Gastroesophageal sphincter (tissue), 4 donors: ENCODE results near the gene TSPAN9. TPM values are rescaled to one million over a fixed set of nuclear protein-coding genes. Genes with fewer than 3 reads are reported as not detected.

Source experiments
- ATAC-seq: fragments of 150-250 bp; one replicate; pipeline ENCODE4 v1.9.1; 2016; ENCODE audit warnings: mild to moderate bottlenecking, moderate library complexity
- H3K27ac ChIP-seq, 4 donors: fragments of 200-600 bp; sonication (generic) in 3 of 4; 1 replicate in 3 of 4; 2 replicates in 1 of 4; pipeline ENCODE4 v1.5.1; 2016 to 2019
- H3K27me3 ChIP-seq: fragments of 200-600 bp; sonication (generic); one replicate; pipeline ENCODE4 v1.5.1; 2019
- H3K36me3 ChIP-seq, 2 donors: fragments of 200-600 bp; sonication (generic); one replicate each; pipeline ENCODE4 v1.5.1; 2019; ENCODE audit warnings: control low read depth in 1 of 2
- H3K4me1 ChIP-seq, 3 donors: fragments of 200-600 bp; sonication (generic); 1 replicate in 2 of 3; 2 replicates in 1 of 3; pipeline ENCODE4 v1.5.1; 2016 to 2019; ENCODE audit warnings: control low read depth in 2 of 3
- H3K4me3 ChIP-seq, 2 donors: fragments of 200-600 bp; sonication (generic); one replicate each; pipeline ENCODE4 v1.5.1; 2019; ENCODE audit warnings: mild to moderate bottlenecking in 1 of 2, moderate library complexity in 1 of 2
- H3K9me3 ChIP-seq, 3 donors: fragments of 200-600 bp; sonication (generic); one replicate each; pipeline ENCODE4 v1.5.1; 2017 to 2019; ENCODE audit warnings: control low read depth in 2 of 3
- EP300 ChIP-seq: sonication (generic); formaldehyde crosslinking; IDR thresholded peaks from one replicate; pipeline ENCODE4 v1.6.1; 2017; ENCODE audit warnings: antibody characterized with exemption, mild to moderate bottlenecking
- POLR2A ChIP-seq, 2 donors: fragments of 450-650 bp; IDR thresholded peaks; one replicate each; pipeline ENCODE4 v1.6.1; 2017; ENCODE audit warnings: antibody characterized with exemption in 2 of 2, mild to moderate bottlenecking in 2 of 2, moderate library complexity in 1 of 2
- POLR2AphosphoS5 ChIP-seq: sonication (generic); formaldehyde crosslinking; IDR thresholded peaks from one replicate; pipeline ENCODE4 v1.6.1; 2017; ENCODE audit warnings: antibody characterized with exemption
- WGBS, 2 donors: methylation state at CpG; one replicate each; pipeline ENCODE4 v1.1.5; 2018; ENCODE audit warnings: low coverage in 1 of 2; 5-methylcytosine and 5-hydroxymethylcytosine counted together
- total RNA-seq, 4 donors: library from RNA; depleted of rRNA; stranded (reverse); fragments of >200 nt; gene quantifications; one replicate each; pipeline ENCODE4 v1.1.0, GENCODE V29; 2016
- TF ChIP-seq, protein P1 (sequence below), 4 experiments: fragments of 200-600 bp in 2 of 4; fragments of 450-650 bp in 2 of 4; sonication (generic) in 1 of 4; IDR thresholded peaks; one replicate each; pipeline ENCODE4 v1.5.1; 2017 to 2019; ENCODE audit warnings: antibody characterized with exemption in 4 of 4, mild to moderate bottlenecking in 2 of 4, moderate library complexity in 2 of 4

The TSPAN9 gene
- total RNA-seq, 4 donors from 2014 or later = 19.5 to 30.2 (median 26.0) TPM

GRCh38 chr12:3273409-3273853 is 196.3 kb downstream of the TSPAN9 start:
- no peak for ATAC-seq
- Histone ChIP-seq H3K36me3 (peaks cover 0 to 12% of the 10 kb centered on the region in 2 donors), H3K9me3 (no peaks in the 10 kb centered on the region), H3K4me1 (peaks cover 0 to 34% (median 9%) of the 10 kb centered on the region in 3 donors), H3K27ac (no peak overlapping the region), H3K27me3 (no peaks in the 10 kb centered on the region), H3K4me3 (no peak overlapping the region)
- TF ChIP-seq POLR2AphosphoS5 = no peak
- TF ChIP-seq EP300 = no peak
- TF ChIP-seq, protein P1, sequence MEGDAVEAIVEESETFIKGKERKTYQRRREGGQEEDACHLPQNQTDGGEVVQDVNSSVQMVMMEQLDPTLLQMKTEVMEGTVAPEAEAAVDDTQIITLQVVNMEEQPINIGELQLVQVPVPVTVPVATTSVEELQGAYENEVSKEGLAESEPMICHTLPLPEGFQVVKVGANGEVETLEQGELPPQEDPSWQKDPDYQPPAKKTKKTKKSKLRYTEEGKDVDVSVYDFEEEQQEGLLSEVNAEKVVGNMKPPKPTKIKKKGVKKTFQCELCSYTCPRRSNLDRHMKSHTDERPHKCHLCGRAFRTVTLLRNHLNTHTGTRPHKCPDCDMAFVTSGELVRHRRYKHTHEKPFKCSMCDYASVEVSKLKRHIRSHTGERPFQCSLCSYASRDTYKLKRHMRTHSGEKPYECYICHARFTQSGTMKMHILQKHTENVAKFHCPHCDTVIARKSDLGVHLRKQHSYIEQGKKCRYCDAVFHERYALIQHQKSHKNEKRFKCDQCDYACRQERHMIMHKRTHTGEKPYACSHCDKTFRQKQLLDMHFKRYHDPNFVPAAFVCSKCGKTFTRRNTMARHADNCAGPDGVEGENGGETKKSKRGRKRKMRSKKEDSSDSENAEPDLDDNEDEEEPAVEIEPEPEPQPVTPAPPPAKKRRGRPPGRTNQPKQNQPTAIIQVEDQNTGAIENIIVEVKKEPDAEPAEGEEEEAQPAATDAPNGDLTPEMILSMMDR (IDR thresholded peaks at IDR 0.05) = no peak
- TF ChIP-seq POLR2A (IDR thresholded peaks at IDR 0.05) = no peak
- WGBS, 2 donors = 81 to 90% methylated on average over 3 of the region's 7 CpGs

- Histone ChIP-seq H3K9me3 (no peaks in the 10 kb centered on the region), H3K36me3 (peaks cover 0 to 25% of the 10 kb centered on the region in 2 donors), H3K27me3 (no peaks in the 10 kb centered on the region), H3K27ac (no peak overlapping the region), H3K4me3 (no peak overlapping the region), H3K4me1 (peaks cover 0 to 34% (median 9%) of the 10 kb centered on the region in 3 donors)
- no peak for ATAC-seq
- TF ChIP-seq EP300 (no peak), POLR2A (IDR thresholded peaks at IDR 0.05) (no peak), POLR2AphosphoS5 (no peak)
- TF ChIP-seq, protein P1 (IDR thresholded peaks at IDR 0.05) = no peak
- 45% methylated on average over 2 of the region's 13 CpGs; no CpG with 5 or more reads in 1 of the 2 donors for WGBS, 2 donors
Observed at GRCh38 chr12:3274664-3275063, 197.5 kb downstream of the TSPAN9 start.

- no peak overlapping the region for H3K4me3 ChIP-seq
- H3K4me1 ChIP-seq = peaks cover 0 to 34% (median 9%) of the 10 kb centered on the region in 3 donors
- peak; percentile 62 for ATAC-seq
- TF ChIP-seq POLR2AphosphoS5 (no peak), EP300 (no peak), POLR2A (IDR thresholded peaks at IDR 0.05) (no peak)
- TF ChIP-seq, protein P1 (IDR thresholded peaks at IDR 0.05) = peak in 3 of 4 experiments; percentile 94 to 99 (median 94)
- 34 to 54% methylated on average over 10 to 19 of the region's 29 CpGs for WGBS, 2 donors
- peaks cover 0 to 32% of the 10 kb centered on the region in 2 donors for H3K36me3 ChIP-seq
- no peaks in the 10 kb centered on the region for H3K9me3 ChIP-seq
- H3K27me3 ChIP-seq = no peaks in the 10 kb centered on the region
- H3K27ac ChIP-seq = no peak overlapping the region
Observed at GRCh38 chr12:3275171-3276041, 198.2 kb downstream of the TSPAN9 start.

DNA sequence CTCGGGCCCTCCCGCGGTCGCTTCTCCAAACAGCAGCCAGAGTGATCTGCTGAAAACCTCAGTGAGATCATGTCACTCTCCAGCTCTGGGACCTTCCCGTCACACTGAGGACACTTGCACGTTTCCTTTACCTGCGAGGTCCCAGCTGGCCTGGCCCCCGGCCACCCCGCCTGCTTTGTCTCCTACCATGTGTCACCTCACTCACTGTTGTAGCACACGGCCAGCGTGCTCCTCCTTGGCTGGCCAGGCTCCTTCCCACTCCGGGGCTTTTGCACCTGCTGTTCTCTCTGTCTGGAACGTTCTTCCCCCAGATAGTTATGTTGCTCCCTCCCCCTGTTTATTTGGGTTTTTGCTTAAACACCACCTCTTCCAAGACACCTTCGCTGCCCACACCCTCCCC is 199.0 kb downstream of the TSPAN9 start:
- WGBS, 2 donors = 91 to 93% methylated on average over 7 to 14 of the region's 14 CpGs
- H3K27ac ChIP-seq = no peak overlapping the region
- ATAC-seq = no peak

More for the DNA sequence above, 199.0 kb downstream of the TSPAN9 start:
- peaks cover 0 to 32% (median 9%) of the 10 kb centered on the region in 3 donors for H3K4me1 ChIP-seq
- H3K4me3 ChIP-seq = no peak overlapping the region
- no peak for TF ChIP-seq POLR2A (IDR thresholded peaks at IDR 0.05)
- no peak for TF ChIP-seq EP300
- no peak for TF ChIP-seq POLR2AphosphoS5
- TF ChIP-seq, protein P1 (IDR thresholded peaks at IDR 0.05) = no peak
- no peaks in the 10 kb centered on the region for H3K27me3 ChIP-seq
- peaks cover 0 to 40% of the 10 kb centered on the region in 2 donors for H3K36me3 ChIP-seq
- no peaks in the 10 kb centered on the region for H3K9me3 ChIP-seq
